Duodenal mucosa (tissue), 2 donors: Measurements from ENCODE around the gene FNBP1.

ENCODE experiments used
- H3K27ac ChIP-seq: one replicate; pipeline ENCODE4 v1.7.0; 2013; ENCODE audit warnings: low read depth, low read length
- H3K27me3 ChIP-seq, 2 donors: one replicate each; pipeline ENCODE4 v1.7.0; 2013; ENCODE audit warnings: low read length in 2 of 2, control low read depth in 1 of 2; ENCODE audit not compliant: insufficient read depth in 2 of 2, control insufficient read depth in 1 of 2
- H3K36me3 ChIP-seq, 2 donors: one replicate each; pipeline ENCODE4 v1.7.0; 2013; ENCODE audit warnings: low read length in 2 of 2, control low read depth in 1 of 2; ENCODE audit not compliant: insufficient read depth in 2 of 2, control insufficient read depth in 1 of 2
- H3K4me1 ChIP-seq, 2 donors: one replicate each; pipeline ENCODE4 v1.7.0; 2013; ENCODE audit warnings: low read length in 2 of 2, control low read depth in 1 of 2; ENCODE audit not compliant: insufficient read depth in 2 of 2, control insufficient read depth in 1 of 2
- H3K4me3 ChIP-seq, 2 donors: one replicate each; pipeline ENCODE4 v1.7.0; 2013; ENCODE audit warnings: low read length in 2 of 2, low read depth in 1 of 2
- H3K9ac ChIP-seq, 2 donors: one replicate each; pipeline ENCODE4 v1.7.0; 2013; ENCODE audit warnings: low read length in 2 of 2, low read depth in 1 of 2
- H3K9me3 ChIP-seq, 2 donors: one replicate each; pipeline ENCODE4 v1.7.0; 2013; ENCODE audit warnings: low read length in 2 of 2, control low read depth in 1 of 2; ENCODE audit not compliant: control insufficient read depth in 1 of 2

FNBP1 gene

GRCh38 chr9:130042885-130043653 is at the start of gene FNBP1:
TSS of gene FNBP1 (minus strand) at chr9:130043189. CDS start at chr9:130042975, 214 bp downstream.
- Histone ChIP-seq H3K4me1 (peaks cover 9 to 26% of the 10 kb centered on the region in 2 donors), H3K27ac (peak within 1 kb of the TSS; percentile 81), H3K9me3 (no peaks in the 10 kb centered on the region), H3K9ac (peak within 1 kb of the TSS; percentile 78 to 84), H3K27me3 (peaks cover 19 to 22% of the 10 kb centered on the region in 2 donors), H3K4me3 (peak within 1 kb of the TSS; percentile 79), H3K36me3 (no peaks in the 10 kb centered on the region)

- Histone ChIP-seq H3K36me3 (peaks cover 9 to 53% of the 10 kb centered on the region in 2 donors), H3K27me3 (no peaks in the 10 kb centered on the region), H3K4me3 (no peak overlapping the region), H3K27ac (no peak overlapping the region), H3K9me3 (no peaks in the 10 kb centered on the region), H3K4me1 (no peaks in the 10 kb centered on the region), H3K9ac (no peak overlapping the region)
Observed at GRCh38 chr9:130090915-130091314, 47.9 kb upstream of the FNBP1 start.

GRCh38 chr9:130089141-130089540 is 46.2 kb upstream of the FNBP1 start:
- no peaks in the 10 kb centered on the region for H3K27me3 ChIP-seq
- H3K4me1 ChIP-seq, result no peaks in the 10 kb centered on the region
- no peak overlapping the region for H3K9ac ChIP-seq
- no peaks in the 10 kb centered on the region for H3K9me3 ChIP-seq
- no peak overlapping the region for H3K4me3 ChIP-seq
- H3K36me3 ChIP-seq, result peaks cover 9 to 52% of the 10 kb centered on the region in 2 donors
- H3K27ac ChIP-seq, result no peak overlapping the region

- H3K9ac ChIP-seq, result no peak overlapping the region
- H3K9me3 ChIP-seq, result no peaks in the 10 kb centered on the region
- H3K4me1 ChIP-seq, result no peaks in the 10 kb centered on the region
- peaks cover 10 to 49% of the 10 kb centered on the region in 2 donors for H3K36me3 ChIP-seq
- H3K4me3 ChIP-seq, result no peak overlapping the region
- H3K27me3 ChIP-seq, result no peaks in the 10 kb centered on the region
- H3K27ac ChIP-seq, result no peak overlapping the region
Observed at GRCh38 chr9:130088051-130088450, 45.1 kb upstream of the FNBP1 start.

- Histone ChIP-seq H3K9ac (no peak overlapping the region), H3K27me3 (no peaks in the 10 kb centered on the region), H3K4me3 (no peak overlapping the region), H3K36me3 (peaks cover 14 to 51% of the 10 kb centered on the region in 2 donors), H3K9me3 (no peaks in the 10 kb centered on the region), H3K27ac (no peak overlapping the region), H3K4me1 (no peaks in the 10 kb centered on the region)
Observed at GRCh38 chr9:130084337-130084736, 41.3 kb upstream of the FNBP1 start.

GRCh38 chr9:130078547-130078946 is 35.6 kb upstream of the FNBP1 start:
- Histone ChIP-seq H3K27ac (no peak overlapping the region), H3K36me3 (peaks cover 19 to 50% of the 10 kb centered on the region in 2 donors)

GRCh38 chr9:130073373-130073772 is 30.4 kb upstream of the FNBP1 start:
- Histone ChIP-seq H3K9me3 (no peaks in the 10 kb centered on the region), H3K4me1 (peaks cover 4 to 8% of the 10 kb centered on the region in 2 donors), H3K27ac (no peak overlapping the region), H3K36me3 (peaks cover 12 to 21% of the 10 kb centered on the region in 2 donors), H3K27me3 (no peaks in the 10 kb centered on the region), H3K4me3 (no peak overlapping the region), H3K9ac (no peak overlapping the region)

More at GRCh38 chr9:130078547-130078946, 35.6 kb upstream of the FNBP1 start:
- Histone ChIP-seq H3K4me3 (no peak overlapping the region), H3K9me3 (no peaks in the 10 kb centered on the region), H3K9ac (no peak overlapping the region), H3K4me1 (no peaks in the 10 kb centered on the region), H3K27me3 (no peaks in the 10 kb centered on the region)

GRCh38 chr9:130072515-130073235 is 29.7 kb upstream of the FNBP1 start:
- Histone ChIP-seq H3K4me3 (no peak overlapping the region), H3K27me3 (no peaks in the 10 kb centered on the region), H3K27ac (no peak overlapping the region), H3K4me1 (peaks cover 8% of the 10 kb centered on the region in 2 donors), H3K36me3 (peaks cover 11 to 16% of the 10 kb centered on the region in 2 donors), H3K9ac (no peak overlapping the region), H3K9me3 (no peaks in the 10 kb centered on the region)

- no peaks in the 10 kb centered on the region for H3K36me3 ChIP-seq
- no peak overlapping the region for H3K27ac ChIP-seq
- H3K27me3 ChIP-seq, result no peaks in the 10 kb centered on the region
- H3K9ac ChIP-seq, result no peak overlapping the region
- no peak overlapping the region for H3K4me3 ChIP-seq
- no peaks in the 10 kb centered on the region for H3K9me3 ChIP-seq
- H3K4me1 ChIP-seq, result peaks cover 8% of the 10 kb centered on the region in 2 donors
Observed at GRCh38 chr9:130069048-130069447, 26.1 kb upstream of the FNBP1 start.

- H3K4me1 ChIP-seq, result peaks cover 0 to 4% of the 10 kb centered on the region in 2 donors
- H3K27ac ChIP-seq, result no peak overlapping the region
- H3K9ac ChIP-seq, result no peak overlapping the region
- no peaks in the 10 kb centered on the region for H3K27me3 ChIP-seq
- H3K4me3 ChIP-seq, result no peak overlapping the region
- no peaks in the 10 kb centered on the region for H3K9me3 ChIP-seq
- H3K36me3 ChIP-seq, result no peaks in the 10 kb centered on the region
Observed at GRCh38 chr9:130064621-130065020, 21.6 kb upstream of the FNBP1 start.
